GM06990 (cell line): Measurements from ENCODE around the gene IKZF1.

Experiments used
- DNase-seq: peaks from one replicate; pipeline ENCODE4 v3.0.0-alpha.2; 2011; ENCODE audit not compliant: insufficient read length; ENCODE audit errors: extremely low read depth
- H3K27me3 ChIP-seq: replicated peaks from 2 replicates; pipeline ENCODE4 v1.6.0; 2011; ENCODE audit warnings: low read length; ENCODE audit not compliant: control insufficient read depth, insufficient read depth
- H3K36me3 ChIP-seq: 2 replicates; pipeline ENCODE4 v1.5.1; 2011; ENCODE audit warnings: low read length; ENCODE audit not compliant: control insufficient read depth, insufficient read depth
- H3K4me3 ChIP-seq: replicated peaks from 2 replicates; pipeline ENCODE4 v1.5.1; 2011; ENCODE audit warnings: low read depth, mild to moderate bottlenecking, control low read depth, low read length
- CTCF ChIP-seq: IDR thresholded peaks from 2 replicates; pipeline ENCODE4 v1.5.1; 2011; ENCODE audit warnings: low read length, control low read depth, mild to moderate bottlenecking, inconsistent platforms; ENCODE audit not compliant: insufficient read depth, poor library complexity, severe bottlenecking

Gene IKZF1

GRCh38 chr7:50418086-50418515 is 113.6 kb downstream of the IKZF1 start:
- TF ChIP-seq CTCF: peak; percentile 95
- H3K4me3 ChIP-seq: no peak overlapping the region

GRCh38 chr7:50418526-50419290 is 114.2 kb downstream of the IKZF1 start:
- no peaks in the 10 kb centered on the region for H3K36me3 ChIP-seq
- DNase-seq: no peak
- no peak for TF ChIP-seq CTCF
- no peak overlapping the region for H3K4me3 ChIP-seq
- no peaks in the 10 kb centered on the region for H3K27me3 ChIP-seq

More at GRCh38 chr7:50418086-50418515, 113.6 kb downstream of the IKZF1 start:
- Histone ChIP-seq H3K27me3 (no peaks in the 10 kb centered on the region), H3K36me3 (no peaks in the 10 kb centered on the region)
- no peak for DNase-seq

GRCh38 chr7:50421043-50421442 is 116.5 kb downstream of the IKZF1 start:
- Histone ChIP-seq H3K36me3 (no peaks in the 10 kb centered on the region), H3K4me3 (no peak overlapping the region), H3K27me3 (no peaks in the 10 kb centered on the region)
- no peak for DNase-seq
- TF ChIP-seq CTCF: no peak

GRCh38 chr7:50422858-50423257 is 118.3 kb downstream of the IKZF1 start:
- no peak for TF ChIP-seq CTCF
- Histone ChIP-seq H3K36me3 (no peaks in the 10 kb centered on the region), H3K27me3 (no peaks in the 10 kb centered on the region), H3K4me3 (no peak overlapping the region)
- DNase-seq: no peak

- TF ChIP-seq CTCF: no peak
Measured at GRCh38 chr7:50423860-50424259, 119.3 kb downstream of the IKZF1 start.

More at GRCh38 chr7:50423860-50424259, 119.3 kb downstream of the IKZF1 start:
- no peak overlapping the region for H3K4me3 ChIP-seq
- no peaks in the 10 kb centered on the region for H3K36me3 ChIP-seq
- H3K27me3 ChIP-seq: no peaks in the 10 kb centered on the region
- DNase-seq: no peak
